GM20431 (cell line): ENCODE data around the gene TRPC3.

Experiments
- in situ Hi-C: fragments of 300-500 bp; cut with MseI, MboI; formaldehyde crosslinking; loops from one replicate; pipeline ENCODE4 v1.15.0; 2020; ENCODE audit warnings: low sequenced_read_pairs; ENCODE audit not compliant: unreplicated experiment

TRPC3 gene

GRCh38 chr4:121881158-121881557 lies 70.7 kb downstream of the TRPC3 start:
- in situ Hi-C loops = no loop called here

DNA sequence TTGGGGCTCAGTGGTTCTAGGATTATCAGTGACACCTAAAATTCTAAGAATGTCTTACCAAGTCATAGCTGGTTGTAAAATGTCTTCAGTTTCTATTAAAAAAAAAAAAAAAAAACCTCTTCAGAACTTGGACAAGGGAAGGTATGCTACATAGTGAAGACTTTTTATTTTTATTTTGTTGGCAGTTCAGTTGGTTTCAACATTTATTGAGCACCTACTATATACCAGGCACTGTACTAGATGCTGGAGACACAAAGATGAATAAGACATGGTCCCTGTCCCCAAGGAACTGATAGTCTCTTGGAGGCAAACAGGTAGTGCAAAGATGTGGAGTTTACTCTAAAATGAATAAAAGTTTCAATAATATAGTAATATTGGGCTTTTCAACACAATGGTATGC lies 72.7 kb downstream of the TRPC3 start:
- in situ Hi-C loops = no loop called here

DNA sequence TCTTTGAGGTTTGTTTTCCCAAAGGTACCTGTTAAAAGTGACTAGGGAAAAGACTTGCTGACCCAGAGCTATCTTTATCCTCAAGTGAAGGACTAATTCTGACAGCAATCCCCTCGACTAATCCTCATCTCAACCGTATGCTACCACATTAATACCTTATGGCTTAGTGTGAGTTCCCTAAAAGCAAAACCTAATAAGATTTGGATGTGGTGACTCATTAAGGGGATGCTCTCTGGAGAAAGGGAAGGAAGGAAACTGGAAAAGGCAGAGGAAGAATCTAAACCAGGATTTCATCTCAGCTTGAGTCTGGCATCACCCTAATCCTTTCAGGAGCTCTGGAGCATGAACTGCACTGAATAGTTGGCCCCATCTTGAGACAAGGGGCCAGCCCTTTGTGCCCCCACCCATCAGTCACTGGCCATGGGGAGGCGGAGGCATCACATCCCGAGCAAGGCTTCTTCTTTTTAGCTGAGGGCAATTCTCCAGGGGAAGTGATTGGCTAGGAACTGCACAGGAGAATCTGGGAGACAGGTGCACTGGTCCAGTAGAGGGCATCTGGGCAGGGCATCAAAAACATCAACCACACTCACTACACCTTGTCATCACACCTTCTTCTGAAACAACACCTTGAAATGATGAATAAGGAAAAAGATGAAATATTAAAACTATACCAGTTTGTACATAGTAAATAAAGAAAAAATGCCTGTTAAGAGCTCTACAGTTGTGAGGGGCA lies 74.7 kb downstream of the TRPC3 start:
- in situ Hi-C loops = no loop called here

GRCh38 chr4:121876070-121876469 lies 75.8 kb downstream of the TRPC3 start:
- in situ Hi-C loops = no loop called here

DNA sequence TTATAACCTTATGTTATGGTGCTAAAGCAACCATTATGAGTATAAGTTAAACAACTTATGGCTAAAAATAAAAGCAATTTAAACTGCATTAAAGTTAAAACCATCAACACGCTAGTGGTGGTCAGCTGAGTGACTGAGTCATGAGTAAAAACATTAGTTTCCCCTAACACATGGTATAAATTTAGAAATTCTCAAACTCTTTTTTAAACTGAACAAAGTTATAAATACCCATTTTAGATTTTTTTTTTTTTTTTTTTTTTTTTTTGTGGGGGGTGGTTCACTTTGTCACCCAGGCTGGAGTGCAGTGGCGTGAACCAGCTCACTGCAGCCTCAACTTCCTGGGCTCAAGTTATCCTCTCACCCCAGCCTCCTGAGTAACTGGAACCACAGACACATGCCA lies 76.2 kb downstream of the TRPC3 start:
- in situ Hi-C loops = no loop called here

DNA sequence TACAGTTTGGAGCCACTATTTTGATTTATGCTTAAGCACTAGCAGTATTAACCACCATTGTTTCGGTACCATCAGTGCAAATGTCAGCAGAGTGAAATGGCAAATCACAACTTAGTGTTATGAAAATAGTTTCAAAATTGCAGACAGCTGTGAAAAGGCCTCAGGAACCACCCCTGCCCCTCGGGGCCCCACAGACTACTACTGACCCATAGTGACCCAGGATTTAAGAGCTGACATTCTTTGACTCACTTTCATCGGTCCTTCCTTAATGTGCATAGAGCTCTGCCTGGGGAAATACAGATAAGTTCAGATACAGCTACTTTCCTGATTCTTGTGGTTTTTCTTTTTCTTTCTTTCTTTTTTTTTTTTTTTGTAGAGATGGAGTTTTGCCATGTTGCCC lies 78.3 kb downstream of the TRPC3 start:
- in situ Hi-C loops = no loop called here

DNA sequence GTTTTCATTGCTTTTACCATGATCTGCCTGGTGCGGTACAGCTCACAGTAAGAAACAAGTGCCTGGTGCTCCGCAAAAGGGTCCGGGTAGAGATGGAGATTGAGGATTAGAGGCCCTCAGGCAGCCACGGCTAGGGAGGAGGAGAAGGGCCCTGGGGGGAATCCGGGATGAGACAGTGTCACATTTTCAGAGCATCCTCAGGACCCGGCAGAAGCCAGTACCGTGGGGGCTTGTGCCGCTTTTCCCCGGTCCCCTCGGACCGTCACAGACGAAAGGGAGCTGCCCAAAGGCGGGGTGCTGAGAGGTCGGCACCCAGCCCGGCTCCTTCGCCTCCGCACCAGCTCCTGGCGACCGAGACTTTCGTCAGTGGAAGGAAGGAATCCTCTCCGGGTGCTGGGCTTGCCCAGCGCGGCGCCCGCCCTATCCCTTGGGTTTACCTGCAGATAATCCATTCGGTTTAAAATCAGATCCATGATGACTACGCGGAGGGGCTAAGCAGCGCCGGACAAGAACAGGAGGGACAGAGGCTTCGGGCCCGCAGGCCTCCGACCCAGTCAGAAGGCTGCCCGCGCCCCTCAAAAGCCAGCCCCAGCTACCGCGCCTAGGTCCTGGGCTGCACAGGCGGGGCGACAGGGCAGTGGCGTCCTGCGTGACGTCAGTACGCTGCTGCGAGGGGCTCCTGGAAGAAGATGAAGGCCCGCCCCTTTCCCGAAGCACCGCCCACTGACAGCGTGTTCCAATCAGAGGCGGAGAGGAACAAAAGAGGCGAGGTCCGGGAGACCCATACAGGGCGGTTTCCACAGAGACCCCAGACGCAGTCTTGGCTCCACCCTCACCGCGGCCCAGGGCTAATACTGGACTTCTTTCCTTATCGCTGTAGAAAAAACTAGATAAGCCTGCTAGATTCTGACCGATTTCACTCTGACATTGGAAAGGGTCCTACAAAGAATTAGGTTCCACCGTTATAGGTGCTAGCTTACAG lies 81.7 kb downstream of the TRPC3 start, which contains the start of gene BBS7:
TSS of gene BBS7 (minus strand) at position 634 of the 982 bp plus-strand sequence. CDS start at position 473, 161 bp downstream.
- in situ Hi-C loops = no loop called here

DNA sequence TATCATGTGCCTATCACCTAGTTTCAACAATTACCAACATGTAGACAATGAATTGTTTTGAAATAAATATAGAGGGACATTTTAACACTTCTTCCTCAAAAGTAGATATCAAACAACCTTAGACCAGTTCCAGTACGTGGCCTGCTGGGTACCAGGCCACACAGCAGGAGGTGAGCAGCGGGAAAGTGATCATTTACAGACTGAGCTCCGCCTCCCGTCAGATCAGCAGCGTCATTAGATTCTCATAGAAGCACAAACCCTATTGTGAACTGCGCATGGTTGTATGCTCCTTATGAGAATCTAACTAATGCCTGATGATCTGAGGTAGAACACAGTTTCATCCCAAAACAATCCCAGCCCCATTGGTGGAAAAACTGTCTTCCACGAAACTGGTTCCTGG lies 88.1 kb downstream of the TRPC3 start:
- in situ Hi-C loops = no loop called here

DNA sequence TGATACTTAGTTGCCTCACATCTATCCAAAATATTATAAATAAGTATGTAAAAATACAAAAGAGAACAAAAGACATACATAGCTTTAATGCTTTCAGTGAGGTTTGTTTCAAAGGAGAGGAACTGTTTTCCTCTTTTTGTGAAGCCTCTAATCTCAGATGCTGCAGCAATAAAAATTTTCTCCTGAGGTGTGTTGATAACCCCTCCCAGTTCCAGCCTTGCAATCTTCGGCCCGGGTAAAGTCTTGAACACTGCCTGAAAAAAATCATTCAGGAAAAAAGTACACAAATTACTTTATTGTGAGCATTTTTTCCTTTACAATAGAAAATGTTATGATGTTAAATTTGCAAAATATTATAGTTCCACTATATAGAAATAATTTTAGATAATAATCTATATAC lies 90.4 kb downstream of the TRPC3 start:
- in situ Hi-C loops = no loop called here

GRCh38 chr4:121860121-121860520 lies 91.7 kb downstream of the TRPC3 start:
- in situ Hi-C loops = no loop called here

DNA sequence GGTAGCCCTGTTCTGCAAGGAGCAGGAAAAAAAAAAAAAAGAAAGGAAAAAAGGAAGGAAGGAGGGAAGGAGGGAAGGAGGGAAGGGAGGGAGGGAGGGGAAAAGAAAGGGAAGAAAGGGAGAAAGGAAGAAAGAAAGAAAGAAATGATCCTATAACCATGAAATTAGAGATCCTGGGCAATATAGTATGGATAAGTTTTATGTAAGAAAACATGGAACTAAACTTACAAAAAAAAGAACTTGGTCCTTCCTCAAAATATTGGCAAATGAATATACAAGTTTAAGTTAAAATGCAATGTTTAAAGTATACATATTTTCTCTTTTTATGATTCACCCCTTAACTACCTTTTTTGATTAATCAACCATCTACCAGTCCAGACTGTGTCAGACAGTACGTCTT lies 100.5 kb downstream of the TRPC3 start:
- in situ Hi-C loops = no loop called here

- in situ Hi-C loops = no loop called here
These were observed 105.2 kb downstream of the TRPC3 start for GRCh38 chr4:121846662-121847061.

- in situ Hi-C loops = no loop called here
These were observed 109.0 kb downstream of the TRPC3 start for GRCh38 chr4:121842862-121843261.

DNA sequence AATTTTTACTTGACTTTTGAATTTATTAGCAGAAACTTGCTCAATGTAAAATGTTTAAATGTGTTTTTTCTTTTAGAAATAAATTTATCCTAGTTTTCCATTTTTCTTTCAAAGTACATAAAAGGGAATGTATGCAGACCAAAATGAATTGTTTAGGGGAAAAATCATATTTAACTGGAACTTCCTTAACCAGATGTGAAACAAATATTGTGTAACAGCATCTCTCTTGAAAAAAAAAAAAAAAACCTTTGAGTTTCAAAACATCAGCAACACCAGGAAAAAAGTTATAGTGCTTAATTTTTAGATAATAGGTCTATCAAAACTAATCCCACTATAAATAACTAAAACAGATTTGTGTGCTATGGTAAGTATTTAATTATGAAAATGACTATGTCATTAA lies 113.7 kb downstream of the TRPC3 start:
- in situ Hi-C loops = no loop called here

DNA sequence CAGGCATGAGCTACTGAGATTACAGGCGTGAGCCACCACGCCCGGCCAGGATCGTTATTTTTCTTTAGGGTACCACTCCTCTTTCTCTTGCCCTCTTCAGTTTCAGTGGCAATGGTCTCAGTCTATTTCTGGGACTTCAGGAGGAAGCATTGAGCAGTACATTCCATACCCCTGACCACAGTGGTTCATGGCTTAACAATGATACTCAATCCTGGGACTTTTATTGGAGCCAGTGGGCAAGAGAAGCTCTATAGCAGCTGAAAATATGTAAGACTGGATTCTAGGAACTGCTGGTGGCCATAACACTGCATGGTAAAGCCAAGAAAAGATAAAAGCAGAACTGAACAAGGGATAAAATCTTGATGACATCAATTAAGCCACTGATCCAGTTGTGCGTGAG lies 122.3 kb downstream of the TRPC3 start:
- in situ Hi-C loops = no loop called here
